Measurements from ENCODE around the gene SIRT1. TPM values are rescaled to one million over a fixed set of nuclear protein-coding genes. Genes with fewer than 3 reads are reported as not detected.
"Not testable (repeated sequence)": the region's sequence is repeated elsewhere in the genome, so short reads cannot be mapped to it uniquely, and the experiment has no call there.

SIRT1 gene
- total RNA-seq, 1 experiment from 2014 or later = 14.1 TPM

DNA sequence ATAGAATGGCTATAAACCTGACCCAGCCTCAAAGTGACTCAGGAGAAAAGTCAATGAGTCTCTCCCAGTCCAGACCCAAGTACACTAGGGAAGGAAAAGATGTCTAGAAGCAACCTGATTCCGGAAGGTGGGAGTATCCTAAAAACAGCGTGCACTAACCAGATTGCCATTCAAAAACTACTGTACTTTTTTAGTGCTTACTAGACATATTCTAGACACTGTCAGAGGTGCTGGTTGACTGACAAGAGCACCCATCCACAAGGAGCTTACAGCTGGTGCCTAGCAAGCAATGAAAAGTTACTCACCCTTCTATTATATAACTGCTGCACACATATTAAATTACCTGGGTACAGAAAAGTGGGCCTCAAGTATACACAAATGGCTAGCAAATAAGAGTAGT, 81.0 kb downstream of the SIRT1 start:
- no peak for DNase-seq (ENCODE audit: low read depth)

DNA sequence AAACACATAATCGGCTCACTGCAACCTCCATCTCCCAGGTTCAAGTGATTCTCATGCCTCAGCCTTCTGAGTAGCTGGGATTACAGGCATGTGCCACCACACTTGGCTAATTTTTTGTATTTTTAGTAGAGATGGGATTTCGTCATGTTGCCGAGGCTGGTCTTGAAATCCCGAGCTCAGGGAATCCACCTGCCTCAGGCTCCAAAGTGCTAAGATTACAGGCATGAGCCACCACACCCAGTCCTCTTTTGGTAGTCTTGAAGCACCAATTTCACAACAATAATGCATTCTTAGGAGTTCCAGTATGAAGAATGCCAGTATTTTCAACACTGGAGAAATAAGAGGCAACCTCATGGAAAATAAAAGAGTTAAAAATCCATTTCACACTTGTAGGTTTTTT, 81.6 kb downstream of the SIRT1 start:
- DNase-seq (ENCODE audit: low read depth) = not testable (repeated sequence)

Other genes starting within 250 kb of the SIRT1 start
- not detected in 2 replicates for gene CTNNA3, start 188.5 kb upstream of the SIRT1 start, total RNA-seq (2014; rRNA removed; shearing (Covaris generic))
- gene DNAJC12, start 46.5 kb upstream of the SIRT1 start, total RNA-seq (2014; rRNA removed; shearing (Covaris generic)) = 3.2 and 3.4 TPM in 2 replicates
- 29.2 and 36.6 TPM in 2 replicates for gene HERC4, start 190.6 kb downstream of the SIRT1 start, total RNA-seq (2014; rRNA removed; shearing (Covaris generic))
- gene MYPN, start 224.8 kb downstream of the SIRT1 start, total RNA-seq (2014; rRNA removed; shearing (Covaris generic)) = 1.8 and 2.9 TPM in 2 replicates